ENCODE data around the gene CADM2. TPM values are rescaled to one million over a fixed set of nuclear protein-coding genes. Genes with fewer than 3 reads are reported as not detected.

The CADM2 gene
- total RNA-seq, 1 experiment from 2014 or later, result 10.9 TPM

DNA sequence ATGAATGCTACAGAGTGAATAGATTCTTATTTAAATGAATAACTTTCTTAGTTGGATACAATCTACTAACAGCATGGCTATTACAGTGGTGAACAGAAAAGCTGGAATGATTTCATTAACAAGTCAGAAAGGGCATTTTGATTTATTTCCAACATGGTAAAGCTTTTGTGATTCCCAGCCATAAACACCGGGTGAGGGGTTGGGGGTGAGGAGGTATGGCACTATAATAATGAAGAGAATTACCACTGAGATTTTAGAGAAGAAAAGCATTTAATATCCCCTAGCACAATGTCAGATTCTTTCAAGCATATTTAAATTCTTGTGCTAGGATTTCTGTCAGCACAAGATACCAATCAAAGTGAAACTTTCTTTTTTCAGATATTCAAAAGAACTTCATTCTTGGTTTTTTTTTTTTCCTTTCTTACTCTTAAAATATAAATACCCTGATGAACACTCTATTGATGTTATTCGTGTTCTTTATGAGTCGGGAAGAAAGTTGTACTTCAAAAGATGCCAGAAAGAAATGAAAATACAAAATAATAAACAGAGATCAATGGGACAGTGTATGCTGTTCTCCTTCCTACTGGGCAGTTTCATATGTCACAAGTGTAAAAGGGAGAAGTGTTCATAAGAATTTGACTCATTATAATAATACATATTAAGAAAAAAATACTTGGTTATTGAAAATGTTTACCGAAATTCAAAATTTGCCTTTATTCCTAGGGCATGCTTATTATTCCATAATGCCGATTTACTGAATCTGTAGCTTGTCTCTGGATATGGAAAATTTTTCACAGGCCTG, 522.8 kb downstream of the CADM2 start:
- Histone ChIP-seq H2BK15ac (ENCODE audit: low read depth, low read length) (no peak overlapping the region), H3K9me3 (ENCODE audit: control insufficient read depth, low read depth, low read length) (no peaks in the 10 kb centered on the region), H3K4me2 (ENCODE audit: insufficient read depth, insufficient read length, low read length) (no peak overlapping the region), H3K56ac (ENCODE audit: insufficient read length, low read depth, low read length) (no peak overlapping the region), H4K8ac (replicated peaks; ENCODE audit: insufficient read length, low read depth, low read length) (no peak overlapping the region), H3K23me2 (ENCODE audit: insufficient read length, low read depth, low read length, poor library complexity, severe bottlenecking) (no peaks in the 10 kb centered on the region), H3T11ph (ENCODE audit: low read length) (no peak overlapping the region), H3K4me1 (ENCODE audit: insufficient read depth, low read length) (no peaks in the 10 kb centered on the region), H2AK5ac (ENCODE audit: insufficient read length, low read length) (no peak overlapping the region), H3K9ac (ENCODE audit: extremely low read depth, insufficient read length, low read length) (no peak overlapping the region), H2BK5ac (ENCODE audit: insufficient read length, low read length) (no peak overlapping the region), H4K5ac (ENCODE audit: insufficient read length, low read depth, low read length) (no peak overlapping the region), H3K79me2 (ENCODE audit: insufficient read depth, low read length) (no peaks in the 10 kb centered on the region), H3K27ac (ENCODE audit: insufficient read length, low read depth, low read length) (no peak overlapping the region), H4K20me1 (ENCODE audit: control insufficient read depth, insufficient read depth, insufficient read length) (no peaks in the 10 kb centered on the region), H3K14ac (ENCODE audit: insufficient read depth, low read length) (no peak overlapping the region), H2BK12ac (ENCODE audit: insufficient read length, low read depth, low read length) (no peak overlapping the region), H3K4ac (ENCODE audit: low read depth, low read length) (no peak overlapping the region), H2BK20ac (ENCODE audit: low read depth, low read length, poor library complexity, severe bottlenecking) (no peak overlapping the region), H2AFZ (ENCODE audit: low read length) (no peak overlapping the region), H2BK120ac (ENCODE audit: low read depth, low read length, poor library complexity, severe bottlenecking) (no peak overlapping the region), H3K27me3 (ENCODE audit: insufficient read depth, low read length) (no peaks in the 10 kb centered on the region), H3K18ac (ENCODE audit: insufficient read length, low read depth, low read length) (no peak overlapping the region), H4K91ac (ENCODE audit: insufficient read length, low read depth, low read length) (no peak overlapping the region), H3K79me1 (ENCODE audit: insufficient read depth, low read depth, low read length, poor library complexity, severe bottlenecking) (no peaks in the 10 kb centered on the region), H3K23ac (ENCODE audit: insufficient read length, low read depth, low read length) (no peak overlapping the region)
- Mint-ChIP-seq H3K9me3 (no peaks in the 10 kb centered on the region), H3K4me1 (peaks cover 0 to 3% of the 10 kb centered on the region in 2 experiments; a peak in 1 of 4 replicates), H3K27me3 (ENCODE audit: low read depth) (no peaks in the 10 kb centered on the region), H3K27ac (0 out of 7 replicates have a peak overlapping the region, but pooled peaks of 1 of the 3 experiments have one; percentile 70), H3K36me3 (ENCODE audit: insufficient read depth in 1 of 3, low read depth in 3 of 3) (no peaks in the 10 kb centered on the region), H3K4me3 (no peak overlapping the region)
- TF ChIP-seq CTCF (conservative IDR thresholded peaks at IDR 0.05), result no peak
- DNase-seq, result no peak
- WGBS (ENCODE audit: extremely low coverage, insufficient read length, low lambda C conversion rate), result no CpG with 5 or more reads among the region's 5 CpGs

Data from H9 (cell line).